Dermis microvascular lymphatic vessel endothelial cell (primary cell): ENCODE results near the gene OXER1. TPM values are rescaled to one million over a fixed set of nuclear protein-coding genes. Genes with fewer than 3 reads are reported as not detected.
A peak's percentile ranks its signal among the peaks of the same experiment; 100 is the strongest.

Source experiments
- DNase-seq, 2 donors: peaks; one replicate each; pipeline versions ENCODE4 v3.0.0 to v3.0.0-alpha.2; 2010; ENCODE audit warnings: low read depth in 2 of 2
- total RNA-seq: library from RNA; depleted of rRNA; stranded (reverse); fragments of >200 nt; gene quantifications from 2 replicates; pipeline ENCODE4 v1.2.1, GENCODE V29; 2014

Gene OXER1
- total RNA-seq: not detected in 2 replicates

- no peak for DNase-seq
These were observed at the start of gene OXER1 for GRCh38 chr2:42764096-42764495. Gene OXER1, minus strand, starts transcription at chr2:42764135. Its CDS starts 73 bp downstream, at chr2:42764062.

GRCh38 chr2:42812899-42813479 lies 49.1 kb upstream of the OXER1 start:
- peak in 1 of 2 donors; percentile 38 for DNase-seq

- DNase-seq: peak; percentile 41 to 64
These were observed 47.3 kb upstream of the OXER1 start for GRCh38 chr2:42810971-42811811.

- peak; percentile 93 to 96 for DNase-seq
These were observed 46.4 kb upstream of the OXER1 start for GRCh38 chr2:42810121-42810970.

- peak; percentile 39 to 76 for DNase-seq
These were observed 45.8 kb upstream of the OXER1 start for GRCh38 chr2:42809819-42810120.

GRCh38 chr2:42809131-42809818 lies 45.3 kb upstream of the OXER1 start:
- DNase-seq: no peak

- DNase-seq: no peak
These were observed 44.4 kb upstream of the OXER1 start for GRCh38 chr2:42808301-42808700.

- DNase-seq: no peak
These were observed 42.9 kb upstream of the OXER1 start for GRCh38 chr2:42806786-42807185.

- DNase-seq: no peak
These were observed 41.0 kb upstream of the OXER1 start for GRCh38 chr2:42804891-42805290.

GRCh38 chr2:42804338-42804737 lies 40.4 kb upstream of the OXER1 start:
- no peak for DNase-seq

- no peak for DNase-seq
These were observed 38.2 kb upstream of the OXER1 start for GRCh38 chr2:42802150-42802549.

- DNase-seq: no peak
These were observed 37.4 kb upstream of the OXER1 start for GRCh38 chr2:42801381-42801780.

GRCh38 chr2:42800981-42801380 lies 37.0 kb upstream of the OXER1 start:
- DNase-seq: no peak

- DNase-seq: no peak
These were observed 36.6 kb upstream of the OXER1 start for GRCh38 chr2:42800461-42800962.

GRCh38 chr2:42799881-42800280 lies 35.9 kb upstream of the OXER1 start:
- DNase-seq: no peak

- DNase-seq: no peak
These were observed 33.3 kb upstream of the OXER1 start for GRCh38 chr2:42797281-42797680.

- no peak for DNase-seq
These were observed 32.7 kb upstream of the OXER1 start for GRCh38 chr2:42796427-42797248.

GRCh38 chr2:42795841-42796301 lies 31.9 kb upstream of the OXER1 start:
- peak in 1 of 2 donors; percentile 31 for DNase-seq

GRCh38 chr2:42795275-42795674 lies 31.3 kb upstream of the OXER1 start:
- DNase-seq: no peak

- no peak for DNase-seq
These were observed 30.5 kb upstream of the OXER1 start for GRCh38 chr2:42794271-42795046.
